M059J (cell line): Measurements from ENCODE around the gene NADK. TPM values are rescaled to one million over a fixed set of nuclear protein-coding genes. Genes with fewer than 3 reads are reported as not detected.

Experiments used
- DNase-seq: peaks from one replicate; pipeline ENCODE4 v3.0.0-alpha.2; 2012; ENCODE audit warnings: low read depth
- total RNA-seq: library from RNA; depleted of rRNA; stranded (reverse); fragments of >200 nt; shearing (Covaris generic); gene quantifications from 2 replicates; pipeline ENCODE4 v1.2.3, GENCODE V29; 2014

Gene NADK
- total RNA-seq, 1 experiment from 2014 or later: 44.7 TPM

DNA sequence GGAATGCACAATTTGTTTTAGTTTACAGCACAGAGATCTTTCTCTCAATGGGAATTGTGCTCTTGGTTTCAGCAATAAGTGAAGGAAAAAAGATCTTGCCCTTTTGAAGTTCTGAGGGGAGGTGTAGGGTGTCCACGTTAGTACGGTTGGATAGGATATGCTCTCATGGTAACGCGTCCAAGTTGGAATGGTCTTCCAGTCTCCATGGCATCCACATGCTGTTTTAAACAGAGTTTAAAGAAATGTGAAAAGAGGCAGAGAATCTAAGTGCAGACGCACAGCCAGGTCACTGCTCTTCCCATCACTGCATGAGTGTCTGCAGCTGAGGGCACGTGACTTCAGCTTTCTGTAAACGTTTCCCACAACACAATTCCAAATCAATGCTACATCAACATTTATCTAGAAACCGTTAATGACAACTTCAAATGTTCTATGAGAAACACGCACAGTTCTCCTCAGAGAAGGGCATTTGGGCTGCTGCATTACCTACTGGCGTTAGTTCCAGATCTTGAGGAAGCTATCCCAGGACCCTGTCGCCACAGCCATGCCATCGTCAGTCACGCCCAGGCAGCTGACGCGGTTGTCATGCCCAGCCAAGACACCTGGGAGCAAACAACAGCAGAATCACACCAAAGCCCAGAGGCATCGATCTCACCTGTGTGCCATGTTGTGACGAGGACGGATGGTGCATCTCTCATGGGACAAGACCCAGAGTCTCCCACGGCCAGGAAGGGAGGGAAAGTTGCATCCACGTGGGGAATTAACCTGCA lies 8.8 kb upstream of the NADK start:
- DNase-seq: no peak

GRCh38 chr1:1785666-1786065 lies 7.4 kb upstream of the NADK start:
- DNase-seq: no peak

GRCh38 chr1:1784933-1785332 lies 6.7 kb upstream of the NADK start:
- DNase-seq: no peak

DNA sequence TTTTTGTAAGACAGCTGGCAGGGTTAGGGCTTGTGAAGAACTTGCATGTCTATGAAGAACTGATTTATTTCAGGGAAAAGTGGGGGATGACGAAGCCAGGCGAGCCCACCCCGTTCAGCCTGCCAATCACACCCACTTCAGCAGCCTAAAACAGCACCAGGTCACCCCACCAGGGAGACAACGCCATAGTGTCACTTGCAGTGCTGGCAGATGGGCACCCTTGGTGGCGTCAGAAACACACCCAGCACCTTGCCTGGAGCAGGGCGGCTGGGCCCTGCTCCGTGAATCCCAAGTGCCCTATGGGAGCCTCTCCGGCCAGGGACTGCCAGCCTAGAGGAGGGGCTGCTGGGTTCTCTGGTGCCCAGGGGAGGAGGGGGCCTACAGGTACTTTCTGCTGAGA lies 5.0 kb upstream of the NADK start:
- DNase-seq: no peak

DNA sequence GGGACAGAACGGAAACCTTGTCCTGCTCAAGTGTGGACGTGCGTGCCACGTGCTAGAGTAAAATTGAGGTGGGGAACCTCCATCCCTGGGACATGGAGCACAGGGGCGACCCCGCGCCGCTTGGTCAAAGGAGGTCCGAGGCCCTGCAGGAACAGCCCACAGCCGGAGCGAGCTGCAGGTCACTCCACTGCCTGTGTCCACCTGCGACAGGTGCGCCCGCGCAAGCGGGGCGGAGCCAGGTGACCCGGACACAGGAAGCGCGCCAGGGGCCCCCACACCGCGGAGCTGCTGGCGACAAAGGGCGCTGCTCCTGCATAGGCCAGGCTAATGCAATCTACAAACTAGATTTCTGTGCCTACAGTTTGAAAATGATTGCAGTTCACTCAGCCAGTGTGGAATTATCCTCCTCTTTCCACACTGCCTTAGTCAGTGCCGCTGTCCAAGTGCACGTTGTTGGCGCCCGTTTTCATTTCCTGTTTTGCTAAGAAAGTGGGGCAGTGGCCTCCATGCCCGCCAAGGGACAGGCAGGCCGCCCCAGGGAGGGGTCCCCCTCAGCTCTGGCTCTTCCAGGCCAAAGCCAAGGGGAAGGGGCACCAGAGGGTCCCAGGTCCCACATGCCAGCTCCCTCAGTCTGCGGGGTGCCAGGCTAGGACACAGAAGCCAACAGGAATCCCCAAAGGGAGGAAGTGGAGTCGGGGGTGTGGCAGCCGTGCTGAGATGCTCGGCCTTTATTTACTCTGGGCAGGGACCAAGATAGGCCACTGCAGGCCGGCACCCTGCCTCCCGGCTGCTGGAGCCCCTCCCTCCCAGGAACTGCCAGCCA lies 4.3 kb upstream of the NADK start:
- DNase-seq: peak; percentile 47

DNA sequence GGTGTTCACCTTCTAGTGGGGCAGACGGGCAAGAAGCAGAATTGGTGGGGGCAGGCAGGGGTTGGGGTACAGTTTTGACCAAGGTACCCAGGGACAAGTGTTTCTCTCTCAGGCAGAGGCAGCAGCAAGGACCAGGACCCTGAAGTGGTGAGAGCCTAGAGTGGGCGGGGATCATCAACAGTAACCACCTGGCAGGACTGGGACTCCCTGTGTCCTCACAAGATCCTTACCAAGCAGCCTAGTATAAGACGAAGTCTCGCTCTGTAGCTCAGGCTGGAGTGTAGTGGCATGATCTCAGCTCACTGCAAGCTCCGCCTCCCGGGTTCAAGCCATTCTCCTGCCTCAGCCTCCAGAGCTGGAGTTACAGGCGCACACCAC lies 3.2 kb upstream of the NADK start:
- DNase-seq: no peak

- DNase-seq: peak; percentile 41
Measured at GRCh38 chr1:1780598-1781525, 2.6 kb upstream of the NADK start.

- peak; percentile 81 for DNase-seq
Measured at GRCh38 chr1:1779691-1780597, 1.7 kb upstream of the NADK start.

GRCh38 chr1:1779320-1779675 lies 1.0 kb upstream of the NADK start:
- no peak for DNase-seq

- peak; percentile 75 for DNase-seq
Measured at GRCh38 chr1:1778663-1779319, 521 bp upstream of the NADK start.

GRCh38 chr1:1777583-1777899 lies 729 bp downstream of the NADK start:
- peak; percentile 44 for DNase-seq

DNA sequence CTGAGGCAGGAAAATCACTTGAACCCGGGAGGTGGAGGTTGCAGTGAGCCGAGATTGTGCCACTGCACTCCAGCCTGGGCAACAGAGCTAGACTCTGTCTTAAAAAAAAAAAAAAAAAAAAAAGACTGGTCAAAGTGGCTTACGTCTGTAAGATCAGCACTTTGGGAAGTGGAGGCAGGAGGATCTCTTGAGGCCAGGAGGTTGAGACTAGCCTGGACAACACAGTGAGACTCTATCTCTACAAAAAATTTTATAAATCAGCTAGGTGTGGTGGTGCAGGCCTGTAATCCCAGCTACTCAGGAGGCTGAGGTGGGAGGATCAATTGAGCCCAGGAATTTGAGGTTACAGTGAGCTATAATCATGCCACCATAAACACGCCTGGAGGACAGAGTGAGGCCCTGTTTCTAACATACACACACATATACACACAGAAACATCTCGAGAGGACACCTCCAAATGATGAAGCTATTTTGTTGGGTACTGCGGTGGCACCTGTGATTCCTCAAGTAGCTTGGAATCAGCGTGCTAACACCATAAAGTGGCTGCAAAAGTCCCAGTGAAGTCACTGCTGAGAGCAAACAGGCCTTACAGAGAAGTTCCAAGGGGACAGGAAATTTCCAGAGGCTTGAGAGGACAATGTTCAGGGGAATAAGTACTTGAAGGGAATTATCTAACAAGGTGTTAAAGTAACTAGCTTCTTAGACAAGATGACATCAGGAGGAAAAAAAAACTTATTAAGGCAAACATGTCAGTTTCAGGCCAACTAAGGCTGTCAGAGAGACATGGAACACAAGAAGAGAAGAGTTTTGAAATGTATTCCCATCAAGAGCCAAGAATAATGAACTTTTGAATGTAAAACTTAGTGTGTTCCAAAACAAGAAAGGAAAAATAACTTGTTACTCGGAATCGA lies 1.3 kb downstream of the NADK start:
- no peak for DNase-seq

DNA sequence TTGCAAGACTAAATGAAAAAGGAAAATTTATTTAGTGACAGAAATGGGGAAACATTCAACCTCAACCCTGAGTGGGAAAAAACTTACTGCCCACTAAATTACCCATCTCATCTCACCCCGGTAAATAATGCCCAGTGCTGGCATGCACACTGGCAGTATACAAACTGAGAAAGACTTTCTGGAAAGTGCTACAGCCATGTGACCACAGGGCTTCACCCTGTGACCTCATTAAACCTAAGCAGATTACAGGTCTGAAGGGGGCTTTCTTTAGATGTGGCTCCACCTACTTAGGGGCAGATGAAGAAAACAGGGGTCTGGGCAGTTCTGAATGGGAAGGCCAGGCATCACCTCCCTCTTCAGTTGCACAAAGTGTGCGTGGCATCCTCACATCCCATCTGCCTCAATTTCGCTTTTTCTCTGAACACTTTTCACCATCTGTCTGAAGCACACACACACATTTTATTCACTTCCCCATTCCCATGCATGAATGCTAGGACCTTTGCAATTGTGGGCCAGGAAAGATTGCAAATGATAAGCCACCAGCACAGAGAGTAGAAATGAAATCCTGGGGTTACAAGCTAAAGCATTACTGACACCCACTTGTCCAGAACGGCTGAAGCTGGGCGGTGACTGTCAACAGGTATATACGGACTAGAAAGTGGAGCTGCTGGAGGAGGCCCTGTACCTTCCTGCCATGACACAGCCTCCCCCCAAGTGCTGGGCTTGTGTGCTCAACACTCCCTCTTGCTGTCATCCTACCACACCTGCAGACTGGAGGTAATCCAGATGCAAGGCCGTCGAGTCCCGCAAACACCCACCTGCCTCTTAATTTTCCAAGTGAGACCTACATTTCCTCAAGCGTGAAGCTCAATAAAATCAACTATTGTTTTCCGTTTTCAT lies 2.7 kb downstream of the NADK start:
- no peak for DNase-seq

GRCh38 chr1:1773874-1774273 lies 4.4 kb downstream of the NADK start:
- no peak for DNase-seq

DNA sequence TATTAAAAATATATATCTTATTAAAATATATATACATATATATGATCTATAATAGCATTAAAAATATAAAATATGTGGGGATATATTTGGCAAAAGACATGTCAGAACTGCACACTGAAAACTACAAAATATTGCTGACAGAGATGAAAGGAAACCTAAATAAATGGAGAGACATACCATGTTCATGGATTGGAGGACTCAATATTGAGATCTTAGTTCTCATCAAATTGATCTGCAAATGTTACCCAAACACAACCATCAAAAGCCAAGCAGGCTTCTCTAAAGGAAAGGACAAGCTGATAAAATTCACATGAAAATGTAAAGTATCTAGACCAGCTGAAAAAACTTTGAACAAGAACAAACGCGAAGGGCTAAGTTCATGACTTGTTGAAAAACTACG lies 7.2 kb downstream of the NADK start:
- DNase-seq: no peak

DNA sequence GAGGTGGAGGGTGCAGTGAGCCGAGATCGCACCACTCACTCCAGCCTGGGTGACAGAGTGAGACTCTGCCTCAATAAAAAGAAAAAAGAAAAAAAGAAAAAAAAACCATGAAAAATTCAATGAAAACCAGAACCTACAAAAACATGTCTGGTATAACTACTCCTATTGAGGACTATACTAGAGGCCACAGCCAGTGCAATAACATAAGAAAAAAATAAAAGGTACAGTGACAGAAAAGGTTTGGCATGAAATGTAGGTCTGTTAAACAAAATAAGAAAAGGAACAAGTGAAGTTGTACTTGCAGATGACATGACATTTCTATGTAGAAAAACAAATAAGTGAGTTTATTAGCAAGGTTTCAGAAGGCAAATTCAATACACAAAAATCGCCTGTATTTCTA lies 8.2 kb downstream of the NADK start:
- no peak for DNase-seq

DNA sequence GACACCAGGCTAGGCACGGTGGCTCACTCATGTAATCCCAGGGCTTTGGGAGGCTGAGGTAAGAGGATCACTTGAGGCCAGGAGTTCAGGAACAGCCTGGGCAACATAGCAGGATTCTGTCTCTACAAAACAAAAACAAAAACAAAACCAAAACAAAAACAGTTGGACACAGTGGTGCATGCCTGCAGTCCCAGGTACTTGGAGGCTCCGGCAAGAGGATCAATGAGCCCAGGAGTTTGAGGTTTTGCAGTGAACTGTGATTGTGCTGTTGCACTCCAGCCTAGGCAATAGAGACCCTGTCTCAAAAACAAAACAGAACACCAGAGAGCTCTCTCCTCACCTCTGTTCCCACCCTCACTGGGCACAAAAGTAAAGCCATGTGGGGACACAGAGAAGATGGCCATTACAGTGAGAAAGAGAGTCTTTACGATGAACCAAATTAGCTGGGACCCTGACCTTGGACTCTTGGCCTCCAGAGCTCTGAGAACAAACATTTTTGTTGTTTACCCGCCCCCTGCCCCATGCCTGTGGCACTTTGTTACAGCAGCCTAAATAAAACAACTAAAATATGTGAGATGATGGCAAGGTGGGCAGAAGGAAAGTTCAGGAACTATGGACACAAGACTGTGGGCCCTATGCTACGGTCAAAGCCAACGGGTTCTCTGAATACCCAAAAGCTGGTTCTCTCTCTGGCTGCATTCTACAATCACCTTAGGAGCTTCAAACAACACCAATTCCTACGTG lies 9.8 kb downstream of the NADK start:
- no peak for DNase-seq

GRCh38 chr1:1764876-1765470 lies 13.3 kb downstream of the NADK start:
- no peak for DNase-seq
